ENCODE results near the gene NR1H4.

DNA sequence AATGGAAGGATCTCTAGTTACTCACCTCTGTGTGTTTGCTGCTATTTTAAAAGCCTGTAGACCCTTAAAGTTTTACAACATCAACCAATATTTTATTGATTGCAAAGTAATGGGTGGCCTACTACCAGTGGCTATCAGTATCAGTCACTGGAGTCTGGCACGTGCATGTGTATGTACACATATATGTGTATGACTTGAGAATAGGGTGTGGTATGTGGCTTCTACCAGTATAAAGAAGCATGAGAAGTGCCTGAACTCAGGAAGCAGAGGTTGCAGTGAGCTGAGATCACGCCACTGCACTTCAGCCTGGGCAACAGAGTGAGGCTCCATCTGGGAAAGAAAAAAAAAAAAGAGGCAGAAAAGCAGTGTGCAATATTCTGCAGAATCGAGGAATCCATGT, 54.4 kb downstream of the NR1H4 start:
- TF ChIP-seq GABPB1 (CRISPR knock-in tag; IDR thresholded peaks at IDR 0.05) = no peak
- TF ChIP-seq JUN (CRISPR knock-in tag; IDR thresholded peaks at IDR 0.05) = no peak
- no peak for TF ChIP-seq MAX (CRISPR knock-in tag; IDR thresholded peaks at IDR 0.05)
- TF ChIP-seq, protein P1, sequence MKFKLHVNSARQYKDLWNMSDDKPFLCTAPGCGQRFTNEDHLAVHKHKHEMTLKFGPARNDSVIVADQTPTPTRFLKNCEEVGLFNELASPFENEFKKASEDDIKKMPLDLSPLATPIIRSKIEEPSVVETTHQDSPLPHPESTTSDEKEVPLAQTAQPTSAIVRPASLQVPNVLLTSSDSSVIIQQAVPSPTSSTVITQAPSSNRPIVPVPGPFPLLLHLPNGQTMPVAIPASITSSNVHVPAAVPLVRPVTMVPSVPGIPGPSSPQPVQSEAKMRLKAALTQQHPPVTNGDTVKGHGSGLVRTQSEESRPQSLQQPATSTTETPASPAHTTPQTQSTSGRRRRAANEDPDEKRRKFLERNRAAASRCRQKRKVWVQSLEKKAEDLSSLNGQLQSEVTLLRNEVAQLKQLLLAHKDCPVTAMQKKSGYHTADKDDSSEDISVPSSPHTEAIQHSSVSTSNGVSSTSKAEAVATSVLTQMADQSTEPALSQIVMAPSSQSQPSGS (CRISPR knock-in tag; IDR thresholded peaks at IDR 0.05; ENCODE audit: borderline replicate concordance, low read depth) = no peak
- no peak for TF ChIP-seq CTCF (IDR thresholded peaks at IDR 0.05)
- TF ChIP-seq, protein P2, sequence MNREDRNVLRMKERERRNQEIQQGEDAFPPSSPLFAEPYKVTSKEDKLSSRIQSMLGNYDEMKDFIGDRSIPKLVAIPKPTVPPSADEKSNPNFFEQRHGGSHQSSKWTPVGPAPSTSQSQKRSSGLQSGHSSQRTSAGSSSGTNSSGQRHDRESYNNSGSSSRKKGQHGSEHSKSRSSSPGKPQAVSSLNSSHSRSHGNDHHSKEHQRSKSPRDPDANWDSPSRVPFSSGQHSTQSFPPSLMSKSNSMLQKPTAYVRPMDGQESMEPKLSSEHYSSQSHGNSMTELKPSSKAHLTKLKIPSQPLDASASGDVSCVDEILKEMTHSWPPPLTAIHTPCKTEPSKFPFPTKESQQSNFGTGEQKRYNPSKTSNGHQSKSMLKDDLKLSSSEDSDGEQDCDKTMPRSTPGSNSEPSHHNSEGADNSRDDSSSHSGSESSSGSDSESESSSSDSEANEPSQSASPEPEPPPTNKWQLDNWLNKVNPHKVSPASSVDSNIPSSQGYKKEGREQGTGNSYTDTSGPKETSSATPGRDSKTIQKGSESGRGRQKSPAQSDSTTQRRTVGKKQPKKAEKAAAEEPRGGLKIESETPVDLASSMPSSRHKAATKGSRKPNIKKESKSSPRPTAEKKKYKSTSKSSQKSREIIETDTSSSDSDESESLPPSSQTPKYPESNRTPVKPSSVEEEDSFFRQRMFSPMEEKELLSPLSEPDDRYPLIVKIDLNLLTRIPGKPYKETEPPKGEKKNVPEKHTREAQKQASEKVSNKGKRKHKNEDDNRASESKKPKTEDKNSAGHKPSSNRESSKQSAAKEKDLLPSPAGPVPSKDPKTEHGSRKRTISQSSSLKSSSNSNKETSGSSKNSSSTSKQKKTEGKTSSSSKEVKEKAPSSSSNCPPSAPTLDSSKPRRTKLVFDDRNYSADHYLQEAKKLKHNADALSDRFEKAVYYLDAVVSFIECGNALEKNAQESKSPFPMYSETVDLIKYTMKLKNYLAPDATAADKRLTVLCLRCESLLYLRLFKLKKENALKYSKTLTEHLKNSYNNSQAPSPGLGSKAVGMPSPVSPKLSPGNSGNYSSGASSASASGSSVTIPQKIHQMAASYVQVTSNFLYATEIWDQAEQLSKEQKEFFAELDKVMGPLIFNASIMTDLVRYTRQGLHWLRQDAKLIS (CRISPR knock-in tag; IDR thresholded peaks at IDR 0.05; ENCODE audit: borderline replicate concordance) = no peak
- TF ChIP-seq, protein P3, sequence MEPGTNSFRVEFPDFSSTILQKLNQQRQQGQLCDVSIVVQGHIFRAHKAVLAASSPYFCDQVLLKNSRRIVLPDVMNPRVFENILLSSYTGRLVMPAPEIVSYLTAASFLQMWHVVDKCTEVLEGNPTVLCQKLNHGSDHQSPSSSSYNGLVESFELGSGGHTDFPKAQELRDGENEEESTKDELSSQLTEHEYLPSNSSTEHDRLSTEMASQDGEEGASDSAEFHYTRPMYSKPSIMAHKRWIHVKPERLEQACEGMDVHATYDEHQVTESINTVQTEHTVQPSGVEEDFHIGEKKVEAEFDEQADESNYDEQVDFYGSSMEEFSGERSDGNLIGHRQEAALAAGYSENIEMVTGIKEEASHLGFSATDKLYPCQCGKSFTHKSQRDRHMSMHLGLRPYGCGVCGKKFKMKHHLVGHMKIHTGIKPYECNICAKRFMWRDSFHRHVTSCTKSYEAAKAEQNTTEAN (CRISPR knock-in tag; IDR thresholded peaks at IDR 0.05) = no peak
- TF ChIP-seq ELF4 (CRISPR knock-in tag; IDR thresholded peaks at IDR 0.05; ENCODE audit: low read depth) = no peak
- no peak for TF ChIP-seq NFYB (CRISPR knock-in tag; conservative IDR thresholded peaks at IDR 0.05; ENCODE audit: low read depth)
- no peak for TF ChIP-seq SMAD3 (CRISPR knock-in tag; IDR thresholded peaks at IDR 0.05; ENCODE audit: borderline replicate concordance)
- TF ChIP-seq E2F1 (CRISPR knock-in tag; IDR thresholded peaks at IDR 0.05) = no peak
- TF ChIP-seq CBFB (CRISPR knock-in tag; IDR thresholded peaks at IDR 0.05; ENCODE audit: low read depth) = no peak

Measured in WTC11 (cell line).